Fibroblast of mammary gland (primary cell): ENCODE data around the gene GPR61.
A peak's percentile ranks its signal among the peaks of the same experiment; 100 is the strongest.

Experiments
- DNase-seq: peaks from one replicate; pipeline ENCODE4 v3.0.0-alpha.2; 2010; ENCODE audit warnings: low read depth
- H3K4me3 ChIP-seq: 2 replicates; pipeline ENCODE4 v1.5.1; 2011; ENCODE audit warnings: low read depth, mild to moderate bottlenecking, low read length, moderate library complexity; ENCODE audit not compliant: control insufficient read depth
- CTCF ChIP-seq: conservative IDR thresholded peaks from 2 replicates; pipeline ENCODE4 v1.5.1; 2011; ENCODE audit warnings: low read depth, low read length, inconsistent platforms; ENCODE audit not compliant: control insufficient read depth, insufficient read depth

GPR61 gene

GRCh38 chr1:109539676-109540075, at the start of gene GPR61:
Gene GPR61, plus strand, starts transcription at chr1:109539872. Its CDS starts 3,151 bp downstream, at chr1:109543023.
- DNase-seq, result no peak
- no peak within 1 kb of the TSS for H3K4me3 ChIP-seq
- TF ChIP-seq CTCF, result no peak

GRCh38 chr1:109490029-109490933, 49.4 kb upstream of the GPR61 start:
- peak; percentile 91 for TF ChIP-seq CTCF
- no peak overlapping the region for H3K4me3 ChIP-seq
- peak; percentile 63 for DNase-seq

GRCh38 chr1:109490934-109491302, 48.8 kb upstream of the GPR61 start:
- no peak for DNase-seq
- no peak overlapping the region for H3K4me3 ChIP-seq
- no peak for TF ChIP-seq CTCF

- DNase-seq, result no peak
- no peak overlapping the region for H3K4me3 ChIP-seq
- no peak for TF ChIP-seq CTCF
These were observed 48.3 kb upstream of the GPR61 start for GRCh38 chr1:109491372-109491771.

- DNase-seq, result peak; percentile 13
- no peak for TF ChIP-seq CTCF
- H3K4me3 ChIP-seq, result no peak overlapping the region
These were observed 46.9 kb upstream of the GPR61 start for GRCh38 chr1:109492779-109493178.

- no peak overlapping the region for H3K4me3 ChIP-seq
These were observed 46.4 kb upstream of the GPR61 start for GRCh38 chr1:109493227-109493626.

More at GRCh38 chr1:109493227-109493626, 46.4 kb upstream of the GPR61 start:
- peak; percentile 8 for DNase-seq
- TF ChIP-seq CTCF, result no peak
